Measurements from ENCODE around the gene STRADB.

GRCh38 chr2:201465524-201465971 is 14.0 kb downstream of the STRADB start:
- no peak for TF ChIP-seq CTCF (IDR thresholded peaks at IDR 0.05; ENCODE audit: insufficient read depth, low read length, poor library complexity, severe bottlenecking)
- no peak for TF ChIP-seq EZH2phosphoT487 (conservative IDR thresholded peaks at IDR 0.05; ENCODE audit: low read length)

All from SU-DHL-6 (cell line).